SK-N-SH treated with all-trans-retinoic acid at 6 μM for 48 hours (cell line): ENCODE results near the gene ANKIB1.

Experiments used
- ATAC-seq: fragments of 200-7000 bp; cut with Tn5 transposase; 3 replicates; pipeline ENCODE4 v1.9.1; 2020; ENCODE audit warnings: mild to moderate bottlenecking, moderate library complexity
- ARNTL ChIP-seq: fragments of 450-650 bp; formaldehyde crosslinking; IDR thresholded peaks from 2 replicates; pipeline ENCODE4 v1.5.0; 2020; ENCODE audit warnings: low read depth, mild to moderate bottlenecking, moderate library complexity, borderline replicate concordance
- BACH2 ChIP-seq: fragments of 250-450 bp; sonication (Bioruptor Pico); IDR thresholded peaks from 2 replicates; pipeline ENCODE4 v1.9.0; 2021; ENCODE audit warnings: mild to moderate bottlenecking, borderline replicate concordance
- CSDC2 ChIP-seq: fragments of 250-450 bp; sonication (Bioruptor Pico); IDR thresholded peaks from 2 replicates; pipeline ENCODE4 v1.5.0; 2020; ENCODE audit warnings: mild to moderate bottlenecking, moderate library complexity
- ESRRG ChIP-seq: fragments of 250-450 bp; sonication (Bioruptor Pico); IDR thresholded peaks from 2 replicates; pipeline ENCODE4 v1.6.1; 2021; ENCODE audit warnings: mild to moderate bottlenecking
- ISL1 ChIP-seq: fragments of 250-450 bp; sonication (Bioruptor Pico); IDR thresholded peaks from 2 replicates; pipeline ENCODE4 v2.1.2; 2022; ENCODE audit warnings: mild to moderate bottlenecking, moderate library complexity
- OSR1 ChIP-seq: fragments of 250-450 bp; sonication (Bioruptor Pico); IDR thresholded peaks from 2 replicates; pipeline ENCODE4 v1.8.0; 2022; ENCODE audit warnings: moderate library complexity, mild to moderate bottlenecking, inconsistent platforms
- PPARA ChIP-seq: fragments of 250-450 bp; sonication (Bioruptor Pico); IDR thresholded peaks from 2 replicates; pipeline ENCODE4 v1.5.0; 2020; ENCODE audit warnings: mild to moderate bottlenecking, borderline replicate concordance
- RARB ChIP-seq: fragments of 250-450 bp; sonication (Bioruptor Pico); IDR thresholded peaks from 2 replicates; pipeline ENCODE4 v1.8.0; 2021; ENCODE audit warnings: mild to moderate bottlenecking, moderate library complexity
- SNAI2 ChIP-seq: fragments of 250-450 bp; sonication (Bioruptor Pico); IDR thresholded peaks from 2 replicates; pipeline ENCODE4 v1.5.0; 2020; ENCODE audit warnings: mild to moderate bottlenecking, moderate library complexity
- TCF4 ChIP-seq: fragments of 250-450 bp; sonication (Bioruptor Pico); IDR thresholded peaks from 2 replicates; pipeline ENCODE4 v1.8.0; 2021; ENCODE audit warnings: mild to moderate bottlenecking, moderate library complexity, borderline replicate concordance
- ZC3H10 ChIP-seq: fragments of 250-450 bp; sonication (Bioruptor Pico); IDR thresholded peaks from 2 replicates; pipeline ENCODE4 v1.5.1; 2021; ENCODE audit warnings: mild to moderate bottlenecking, moderate library complexity
- ZFP3 ChIP-seq: fragments of 250-450 bp; sonication (Bioruptor Pico); IDR thresholded peaks from 2 replicates; pipeline ENCODE4 v1.5.0; 2020; ENCODE audit warnings: mild to moderate bottlenecking, moderate library complexity
- ZFP30 ChIP-seq: fragments of 450-650 bp; formaldehyde crosslinking; IDR thresholded peaks from 2 replicates; pipeline ENCODE4 v1.5.0; 2022; ENCODE audit warnings: mild to moderate bottlenecking, moderate library complexity
- ZNF70 ChIP-seq: fragments of 450-650 bp; formaldehyde crosslinking; IDR thresholded peaks from 2 replicates; pipeline ENCODE4 v1.5.0; 2020; ENCODE audit warnings: mild to moderate bottlenecking, moderate library complexity
- ZNF8 ChIP-seq: fragments of 450-650 bp; formaldehyde crosslinking; IDR thresholded peaks from 2 replicates; pipeline ENCODE4 v1.5.0; 2020; ENCODE audit warnings: mild to moderate bottlenecking, moderate library complexity
- TF ChIP-seq, protein P1 (sequence below): fragments of 250-450 bp; sonication (Bioruptor Pico); IDR thresholded peaks from 2 replicates; pipeline ENCODE4 v1.5.1; 2020; ENCODE audit warnings: low read depth, mild to moderate bottlenecking, moderate library complexity
- TF ChIP-seq, protein P2 (sequence below): fragments of 250-450 bp; sonication (Bioruptor Pico); IDR thresholded peaks from 2 replicates; pipeline ENCODE4 v1.5.1; 2021; ENCODE audit warnings: mild to moderate bottlenecking, moderate library complexity
- TF ChIP-seq, protein P3 (sequence below): fragments of 250-450 bp; sonication (Bioruptor Pico); IDR thresholded peaks from 2 replicates; pipeline ENCODE4 v1.8.0; 2021; ENCODE audit warnings: low read depth, mild to moderate bottlenecking, moderate library complexity, borderline replicate concordance
- TF ChIP-seq, protein P4 (sequence below): fragments of 250-450 bp; sonication (Bioruptor Pico); IDR thresholded peaks from 2 replicates; pipeline ENCODE4 v1.8.0; 2020; ENCODE audit warnings: mild to moderate bottlenecking, moderate library complexity, borderline replicate concordance

ANKIB1 gene

DNA sequence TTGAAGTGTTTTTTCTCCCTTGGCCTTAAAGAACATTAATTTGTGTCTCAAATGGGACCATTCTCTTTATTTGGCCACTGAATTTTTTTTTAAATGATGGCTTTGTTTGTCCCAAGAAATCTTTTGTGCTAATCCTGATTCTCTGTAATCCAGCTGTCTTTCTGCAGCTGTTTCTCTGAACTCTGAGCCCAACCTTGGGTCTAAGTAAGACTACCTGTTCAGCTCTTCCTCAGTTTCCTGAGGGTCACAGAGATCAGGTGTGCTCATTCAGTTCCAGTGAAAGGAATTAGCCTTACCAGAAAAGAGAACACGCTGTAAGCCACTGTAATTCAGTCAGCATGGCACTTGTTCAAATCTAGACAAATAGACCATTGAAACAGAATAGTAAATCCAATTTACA is 94.2 kb downstream of the ANKIB1 start:
- TF ChIP-seq ZFP30 (no peak), ISL1 (CRISPR knock-in tag) (no peak), BACH2 (CRISPR knock-in tag) (no peak), PPARA (CRISPR knock-in tag) (no peak), ARNTL (CRISPR knock-in tag) (no peak), ZC3H10 (CRISPR knock-in tag) (no peak), ESRRG (no peak), ZNF70 (CRISPR knock-in tag) (no peak), RARB (CRISPR knock-in tag) (no peak)
- TF ChIP-seq, protein P1, sequence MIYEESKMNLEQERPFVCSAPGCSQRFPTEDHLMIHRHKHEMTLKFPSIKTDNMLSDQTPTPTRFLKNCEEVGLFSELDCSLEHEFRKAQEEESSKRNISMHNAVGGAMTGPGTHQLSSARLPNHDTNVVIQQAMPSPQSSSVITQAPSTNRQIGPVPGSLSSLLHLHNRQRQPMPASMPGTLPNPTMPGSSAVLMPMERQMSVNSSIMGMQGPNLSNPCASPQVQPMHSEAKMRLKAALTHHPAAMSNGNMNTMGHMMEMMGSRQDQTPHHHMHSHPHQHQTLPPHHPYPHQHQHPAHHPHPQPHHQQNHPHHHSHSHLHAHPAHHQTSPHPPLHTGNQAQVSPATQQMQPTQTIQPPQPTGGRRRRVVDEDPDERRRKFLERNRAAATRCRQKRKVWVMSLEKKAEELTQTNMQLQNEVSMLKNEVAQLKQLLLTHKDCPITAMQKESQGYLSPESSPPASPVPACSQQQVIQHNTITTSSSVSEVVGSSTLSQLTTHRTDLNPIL (CRISPR knock-in tag) = no peak

DNA sequence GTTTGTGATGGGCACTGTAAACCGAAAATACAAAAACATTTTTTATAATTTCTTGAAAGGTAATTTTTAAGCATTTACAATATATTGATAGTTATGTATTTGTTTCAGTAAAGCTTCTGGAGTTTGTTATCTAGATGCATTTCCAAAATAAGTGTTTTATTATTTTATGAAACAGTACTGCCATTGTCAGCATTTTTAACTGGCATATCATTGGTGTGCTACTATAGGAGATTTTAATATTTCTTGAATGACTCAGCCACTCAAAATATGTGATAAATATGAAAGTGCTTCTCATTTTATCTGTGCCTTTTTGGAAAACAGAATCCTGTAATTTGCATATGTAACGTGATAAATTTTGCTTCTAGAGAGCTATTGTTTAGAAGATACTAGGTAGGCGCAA is 97.9 kb downstream of the ANKIB1 start:
- no peak for TF ChIP-seq ZNF70 (CRISPR knock-in tag)
- ATAC-seq = peak; percentile 60; the same call in 2 of the 3 replicates

More for the DNA sequence above, 94.2 kb downstream of the ANKIB1 start:
- ATAC-seq = no peak

DNA sequence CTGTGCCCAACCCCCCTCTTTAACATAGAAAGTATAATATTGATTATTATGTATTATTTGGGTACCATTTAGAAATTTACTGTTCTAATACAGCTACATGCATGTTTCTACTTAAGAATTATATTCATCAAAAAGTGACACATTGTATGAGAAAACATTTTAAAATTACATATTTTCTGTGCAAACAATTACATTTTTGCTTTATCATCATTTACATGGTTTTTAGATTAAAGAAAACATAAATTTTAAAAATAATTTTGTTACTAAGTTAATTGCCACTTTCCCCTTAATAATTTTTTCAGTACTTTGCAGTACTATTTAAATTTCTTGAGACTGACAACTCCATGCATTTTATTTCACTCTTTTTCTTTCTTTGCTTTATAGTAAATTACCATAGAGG is 106.2 kb downstream of the ANKIB1 start:
- no peak for TF ChIP-seq RARB (CRISPR knock-in tag)
- TF ChIP-seq BACH2 (CRISPR knock-in tag) = no peak
- TF ChIP-seq, protein P1 (CRISPR knock-in tag) = no peak
- no peak for TF ChIP-seq OSR1 (CRISPR knock-in tag)
- no peak for TF ChIP-seq ESRRG
- TF ChIP-seq, protein P2, sequence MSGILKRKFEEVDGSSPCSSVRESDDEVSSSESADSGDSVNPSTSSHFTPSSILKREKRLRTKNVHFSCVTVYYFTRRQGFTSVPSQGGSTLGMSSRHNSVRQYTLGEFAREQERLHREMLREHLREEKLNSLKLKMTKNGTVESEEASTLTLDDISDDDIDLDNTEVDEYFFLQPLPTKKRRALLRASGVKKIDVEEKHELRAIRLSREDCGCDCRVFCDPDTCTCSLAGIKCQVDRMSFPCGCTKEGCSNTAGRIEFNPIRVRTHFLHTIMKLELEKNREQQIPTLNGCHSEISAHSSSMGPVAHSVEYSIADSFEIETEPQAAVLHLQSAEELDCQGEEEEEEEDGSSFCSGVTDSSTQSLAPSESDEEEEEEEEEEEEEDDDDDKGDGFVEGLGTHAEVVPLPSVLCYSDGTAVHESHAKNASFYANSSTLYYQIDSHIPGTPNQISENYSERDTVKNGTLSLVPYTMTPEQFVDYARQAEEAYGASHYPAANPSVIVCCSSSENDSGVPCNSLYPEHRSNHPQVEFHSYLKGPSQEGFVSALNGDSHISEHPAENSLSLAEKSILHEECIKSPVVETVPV (CRISPR knock-in tag) = no peak
- no peak for TF ChIP-seq ISL1 (CRISPR knock-in tag)
- TF ChIP-seq, protein P3, sequence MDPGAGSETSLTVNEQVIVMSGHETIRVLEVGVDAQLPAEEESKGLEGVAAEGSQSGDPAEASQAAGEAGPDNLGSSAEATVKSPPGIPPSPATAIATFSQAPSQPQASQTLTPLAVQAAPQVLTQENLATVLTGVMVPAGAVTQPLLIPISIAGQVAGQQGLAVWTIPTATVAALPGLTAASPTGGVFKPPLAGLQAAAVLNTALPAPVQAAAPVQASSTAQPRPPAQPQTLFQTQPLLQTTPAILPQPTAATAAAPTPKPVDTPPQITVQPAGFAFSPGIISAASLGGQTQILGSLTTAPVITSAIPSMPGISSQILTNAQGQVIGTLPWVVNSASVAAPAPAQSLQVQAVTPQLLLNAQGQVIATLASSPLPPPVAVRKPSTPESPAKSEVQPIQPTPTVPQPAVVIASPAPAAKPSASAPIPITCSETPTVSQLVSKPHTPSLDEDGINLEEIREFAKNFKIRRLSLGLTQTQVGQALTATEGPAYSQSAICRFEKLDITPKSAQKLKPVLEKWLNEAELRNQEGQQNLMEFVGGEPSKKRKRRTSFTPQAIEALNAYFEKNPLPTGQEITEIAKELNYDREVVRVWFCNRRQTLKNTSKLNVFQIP (CRISPR knock-in tag) = no peak
- TF ChIP-seq ZFP3 (CRISPR knock-in tag) = no peak
- ATAC-seq = no peak

DNA sequence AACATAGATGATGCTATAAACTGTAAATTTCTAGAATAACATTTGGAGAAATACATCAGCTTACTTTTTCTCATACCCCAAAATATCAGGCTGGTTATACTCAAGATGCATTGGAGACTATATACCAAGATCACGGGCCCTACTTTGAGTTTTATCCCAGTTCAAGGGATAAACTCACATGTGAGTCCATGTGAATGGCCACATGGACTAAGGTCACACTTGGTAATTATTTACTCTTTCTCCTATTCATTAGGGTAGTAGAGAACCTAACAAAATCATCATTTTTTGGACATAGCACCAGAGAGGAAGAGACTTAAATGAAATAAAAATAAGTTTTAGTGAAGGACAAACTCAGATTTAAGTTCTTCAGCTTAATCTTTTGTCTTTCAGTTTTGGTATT is 108.4 kb downstream of the ANKIB1 start:
- no peak for TF ChIP-seq ZNF8 (CRISPR knock-in tag)
- no peak for TF ChIP-seq RARB (CRISPR knock-in tag)
- TF ChIP-seq BACH2 (CRISPR knock-in tag) = no peak
- TF ChIP-seq, all 23 proteins: peak for 0
- ATAC-seq = no peak

DNA sequence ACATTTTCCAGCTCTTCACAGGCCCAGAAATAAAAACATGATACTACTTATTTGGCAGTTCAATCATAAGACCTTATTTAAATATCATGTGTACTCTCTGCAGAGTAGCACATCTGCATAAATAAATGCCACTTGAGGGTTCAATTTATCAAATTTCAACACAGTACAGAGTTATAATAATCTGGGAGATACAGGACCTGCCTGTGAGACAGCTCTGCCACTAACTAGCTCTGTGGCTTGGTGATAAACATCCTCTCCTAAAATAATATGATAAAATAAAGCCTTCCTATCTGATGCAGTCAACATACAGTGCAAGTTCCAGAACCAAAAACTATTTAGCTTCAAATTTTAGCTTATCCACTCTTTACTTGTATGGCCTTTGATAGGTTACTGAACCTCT is 110.6 kb downstream of the ANKIB1 start:
- no peak for TF ChIP-seq TCF4 (CRISPR knock-in tag)
- TF ChIP-seq, protein P2 (CRISPR knock-in tag) = no peak
- TF ChIP-seq ZNF70 (CRISPR knock-in tag) = no peak
- no peak for ATAC-seq

DNA sequence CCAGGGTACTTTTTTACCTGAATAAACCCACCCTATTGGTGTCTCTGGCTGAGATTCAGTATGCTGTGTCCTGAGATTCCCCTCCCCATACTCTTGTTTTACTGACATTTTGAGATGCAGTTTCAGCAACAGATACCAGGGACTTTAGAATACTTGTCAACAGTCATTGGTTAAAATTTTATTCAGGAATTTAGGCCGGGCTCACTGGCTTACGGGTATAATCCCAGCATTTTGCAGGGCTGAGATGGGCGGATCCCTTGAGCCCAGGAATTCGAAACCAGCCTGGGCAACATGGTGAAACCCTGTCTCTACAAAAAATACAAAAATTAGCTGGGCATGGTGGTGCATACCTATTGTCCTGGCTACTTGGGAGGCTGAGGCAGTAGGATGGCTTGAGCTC is 111.5 kb downstream of the ANKIB1 start:
- TF ChIP-seq, protein P3 (CRISPR knock-in tag) = no peak
- TF ChIP-seq CSDC2 (CRISPR knock-in tag) = no peak
- TF ChIP-seq OSR1 (CRISPR knock-in tag) = no peak
- TF ChIP-seq ZFP3 (CRISPR knock-in tag) = no peak
- no peak for TF ChIP-seq ZNF8 (CRISPR knock-in tag)
- no peak for TF ChIP-seq SNAI2 (CRISPR knock-in tag)
- TF ChIP-seq PPARA (CRISPR knock-in tag) = no peak
- TF ChIP-seq ZFP30 = no peak
- TF ChIP-seq ARNTL (CRISPR knock-in tag) = no peak
- TF ChIP-seq, protein P1 (CRISPR knock-in tag) = no peak
- TF ChIP-seq, protein P4, sequence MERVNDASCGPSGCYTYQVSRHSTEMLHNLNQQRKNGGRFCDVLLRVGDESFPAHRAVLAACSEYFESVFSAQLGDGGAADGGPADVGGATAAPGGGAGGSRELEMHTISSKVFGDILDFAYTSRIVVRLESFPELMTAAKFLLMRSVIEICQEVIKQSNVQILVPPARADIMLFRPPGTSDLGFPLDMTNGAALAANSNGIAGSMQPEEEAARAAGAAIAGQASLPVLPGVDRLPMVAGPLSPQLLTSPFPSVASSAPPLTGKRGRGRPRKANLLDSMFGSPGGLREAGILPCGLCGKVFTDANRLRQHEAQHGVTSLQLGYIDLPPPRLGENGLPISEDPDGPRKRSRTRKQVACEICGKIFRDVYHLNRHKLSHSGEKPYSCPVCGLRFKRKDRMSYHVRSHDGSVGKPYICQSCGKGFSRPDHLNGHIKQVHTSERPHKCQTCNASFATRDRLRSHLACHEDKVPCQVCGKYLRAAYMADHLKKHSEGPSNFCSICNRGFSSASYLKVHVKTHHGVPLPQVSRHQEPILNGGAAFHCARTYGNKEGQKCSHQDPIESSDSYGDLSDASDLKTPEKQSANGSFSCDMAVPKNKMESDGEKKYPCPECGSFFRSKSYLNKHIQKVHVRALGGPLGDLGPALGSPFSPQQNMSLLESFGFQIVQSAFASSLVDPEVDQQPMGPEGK (CRISPR knock-in tag) = no peak
- no peak for TF ChIP-seq ZC3H10 (CRISPR knock-in tag)
- TF ChIP-seq ISL1 (CRISPR knock-in tag) = no peak
- TF ChIP-seq, all 23 proteins: peak for 0
- no peak for ATAC-seq
